ENCODE data around the gene CRYBG1.

- TF ChIP-seq, protein P1, sequence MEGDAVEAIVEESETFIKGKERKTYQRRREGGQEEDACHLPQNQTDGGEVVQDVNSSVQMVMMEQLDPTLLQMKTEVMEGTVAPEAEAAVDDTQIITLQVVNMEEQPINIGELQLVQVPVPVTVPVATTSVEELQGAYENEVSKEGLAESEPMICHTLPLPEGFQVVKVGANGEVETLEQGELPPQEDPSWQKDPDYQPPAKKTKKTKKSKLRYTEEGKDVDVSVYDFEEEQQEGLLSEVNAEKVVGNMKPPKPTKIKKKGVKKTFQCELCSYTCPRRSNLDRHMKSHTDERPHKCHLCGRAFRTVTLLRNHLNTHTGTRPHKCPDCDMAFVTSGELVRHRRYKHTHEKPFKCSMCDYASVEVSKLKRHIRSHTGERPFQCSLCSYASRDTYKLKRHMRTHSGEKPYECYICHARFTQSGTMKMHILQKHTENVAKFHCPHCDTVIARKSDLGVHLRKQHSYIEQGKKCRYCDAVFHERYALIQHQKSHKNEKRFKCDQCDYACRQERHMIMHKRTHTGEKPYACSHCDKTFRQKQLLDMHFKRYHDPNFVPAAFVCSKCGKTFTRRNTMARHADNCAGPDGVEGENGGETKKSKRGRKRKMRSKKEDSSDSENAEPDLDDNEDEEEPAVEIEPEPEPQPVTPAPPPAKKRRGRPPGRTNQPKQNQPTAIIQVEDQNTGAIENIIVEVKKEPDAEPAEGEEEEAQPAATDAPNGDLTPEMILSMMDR (IDR thresholded peaks at IDR 0.05): no peak
- TF ChIP-seq EZH2 (IDR thresholded peaks at IDR 0.05; ENCODE audit: borderline replicate concordance, insufficient read depth, low read depth, low read length, poor library complexity, severe bottlenecking): no peak
Measured at GRCh38 chr6:106535012-106535411, 174.5 kb downstream of the CRYBG1 start.

Measured in B cell (primary cell).